ENCODE results near the gene PEA15. TPM values are rescaled to one million over a fixed set of nuclear protein-coding genes. Genes with fewer than 3 reads are reported as not detected.
A peak's percentile ranks its signal among the peaks of the same experiment; 100 is the strongest.

The PEA15 gene
- total RNA-seq, 1 donor from 2014 or later = 39.1 TPM

DNA sequence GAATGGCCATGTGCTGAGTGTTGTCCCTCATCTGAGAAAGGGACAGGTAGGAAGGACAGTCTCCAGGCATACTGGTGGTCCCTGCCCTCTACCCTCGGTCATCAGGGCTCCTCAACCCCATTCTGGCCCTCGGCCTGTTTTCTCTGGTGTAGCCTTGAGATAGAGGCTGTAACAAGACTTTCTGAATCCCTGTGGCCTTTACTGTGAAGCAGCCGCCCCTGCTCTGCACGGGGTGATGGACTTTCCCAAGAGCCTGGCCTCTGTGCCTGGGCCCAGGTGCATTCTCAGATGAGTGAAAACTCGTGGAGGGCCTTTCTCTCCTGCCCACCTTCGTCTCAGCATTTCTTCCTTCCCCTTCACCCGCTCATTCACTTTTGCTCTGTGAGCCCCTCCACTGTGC, 17.8 kb upstream of the PEA15 start:
- no peaks in the 10 kb centered on the region for H4K20me1 ChIP-seq (ENCODE audit: low read depth)
- H3K4me3 ChIP-seq = no peak overlapping the region
- Mint-ChIP-seq H3K27ac (no peak overlapping the region), H3K27me3 (ENCODE audit: insufficient read depth, low read depth) (peaks cover 14% of the 10 kb centered on the region), H3K36me3 (peaks cover 4% of the 10 kb centered on the region), H3K4me3 (no peak overlapping the region), H3K9me3 (no peaks in the 10 kb centered on the region), H3K4me1 (peaks cover 32% of the 10 kb centered on the region)
- no peak overlapping the region for H3K9ac ChIP-seq
- DNase-seq (ENCODE audit: low spot score) = no peak
- no peak for TF ChIP-seq EZH2phosphoT487 (IDR thresholded peaks at IDR 0.05)
- TF ChIP-seq, protein P1, sequence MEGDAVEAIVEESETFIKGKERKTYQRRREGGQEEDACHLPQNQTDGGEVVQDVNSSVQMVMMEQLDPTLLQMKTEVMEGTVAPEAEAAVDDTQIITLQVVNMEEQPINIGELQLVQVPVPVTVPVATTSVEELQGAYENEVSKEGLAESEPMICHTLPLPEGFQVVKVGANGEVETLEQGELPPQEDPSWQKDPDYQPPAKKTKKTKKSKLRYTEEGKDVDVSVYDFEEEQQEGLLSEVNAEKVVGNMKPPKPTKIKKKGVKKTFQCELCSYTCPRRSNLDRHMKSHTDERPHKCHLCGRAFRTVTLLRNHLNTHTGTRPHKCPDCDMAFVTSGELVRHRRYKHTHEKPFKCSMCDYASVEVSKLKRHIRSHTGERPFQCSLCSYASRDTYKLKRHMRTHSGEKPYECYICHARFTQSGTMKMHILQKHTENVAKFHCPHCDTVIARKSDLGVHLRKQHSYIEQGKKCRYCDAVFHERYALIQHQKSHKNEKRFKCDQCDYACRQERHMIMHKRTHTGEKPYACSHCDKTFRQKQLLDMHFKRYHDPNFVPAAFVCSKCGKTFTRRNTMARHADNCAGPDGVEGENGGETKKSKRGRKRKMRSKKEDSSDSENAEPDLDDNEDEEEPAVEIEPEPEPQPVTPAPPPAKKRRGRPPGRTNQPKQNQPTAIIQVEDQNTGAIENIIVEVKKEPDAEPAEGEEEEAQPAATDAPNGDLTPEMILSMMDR (IDR thresholded peaks at IDR 0.05) = no peak
- no peak for TF ChIP-seq EZH2 (IDR thresholded peaks at IDR 0.05)
- H3K4me2 ChIP-seq = no peak overlapping the region
- no peaks in the 10 kb centered on the region for H3K9me3 ChIP-seq (ENCODE audit: low read depth)
- H3K27ac ChIP-seq = no peak overlapping the region
- H2AFZ ChIP-seq (replicated peaks) = no peak overlapping the region
- H3F3A ChIP-seq (ENCODE audit: low read depth) = no peaks in the 10 kb centered on the region
- no peaks in the 10 kb centered on the region for H3K27me3 ChIP-seq
- H3K36me3 ChIP-seq = no peaks in the 10 kb centered on the region
- peaks cover 12% of the 10 kb centered on the region for H3K4me1 ChIP-seq
- no peaks in the 10 kb centered on the region for H3K79me2 ChIP-seq (ENCODE audit: low read depth)

DNA sequence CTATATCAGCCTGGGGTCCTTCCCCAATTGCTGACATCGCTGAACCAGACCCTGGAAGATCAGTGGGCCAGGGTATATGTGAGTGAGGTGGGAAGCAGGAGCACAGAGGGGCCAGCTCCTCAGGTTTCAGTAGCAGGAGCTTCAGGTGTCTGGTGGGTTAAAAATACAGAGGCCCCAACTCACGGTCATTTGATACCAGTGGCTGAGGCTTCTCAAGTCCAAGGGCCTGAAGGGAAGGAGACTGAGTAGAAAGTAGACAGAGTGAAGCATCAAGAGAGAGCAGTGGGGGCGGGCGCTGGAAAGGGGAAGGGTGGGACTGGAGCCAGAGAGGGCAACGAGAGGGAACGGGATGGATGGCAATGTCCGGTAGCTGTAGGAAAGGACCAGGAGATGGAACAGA, 16.8 kb upstream of the PEA15 start:
- H3K9ac ChIP-seq = no peak overlapping the region
- Mint-ChIP-seq H3K9me3 (no peaks in the 10 kb centered on the region), H3K27ac (peak overlapping the region; percentile 53), H3K27me3 (ENCODE audit: insufficient read depth, low read depth) (peaks cover 14% of the 10 kb centered on the region), H3K4me3 (no peak overlapping the region), H3K36me3 (peaks cover 4% of the 10 kb centered on the region), H3K4me1 (peaks cover 32% of the 10 kb centered on the region)
- H3K27me3 ChIP-seq = no peaks in the 10 kb centered on the region
- no peak overlapping the region for H2AFZ ChIP-seq (replicated peaks)
- no peaks in the 10 kb centered on the region for H3K9me3 ChIP-seq (ENCODE audit: low read depth)
- H3K36me3 ChIP-seq = no peaks in the 10 kb centered on the region
- no peak for TF ChIP-seq EZH2phosphoT487 (IDR thresholded peaks at IDR 0.05)
- H3F3A ChIP-seq (ENCODE audit: low read depth) = no peaks in the 10 kb centered on the region
- no peak overlapping the region for H3K27ac ChIP-seq
- no peaks in the 10 kb centered on the region for H3K79me2 ChIP-seq (ENCODE audit: low read depth)
- H4K20me1 ChIP-seq (ENCODE audit: low read depth) = no peaks in the 10 kb centered on the region
- no peak overlapping the region for H3K4me3 ChIP-seq
- peaks cover 14% of the 10 kb centered on the region for H3K4me1 ChIP-seq
- no peak overlapping the region for H3K4me2 ChIP-seq
- DNase-seq (ENCODE audit: low spot score) = no peak

DNA sequence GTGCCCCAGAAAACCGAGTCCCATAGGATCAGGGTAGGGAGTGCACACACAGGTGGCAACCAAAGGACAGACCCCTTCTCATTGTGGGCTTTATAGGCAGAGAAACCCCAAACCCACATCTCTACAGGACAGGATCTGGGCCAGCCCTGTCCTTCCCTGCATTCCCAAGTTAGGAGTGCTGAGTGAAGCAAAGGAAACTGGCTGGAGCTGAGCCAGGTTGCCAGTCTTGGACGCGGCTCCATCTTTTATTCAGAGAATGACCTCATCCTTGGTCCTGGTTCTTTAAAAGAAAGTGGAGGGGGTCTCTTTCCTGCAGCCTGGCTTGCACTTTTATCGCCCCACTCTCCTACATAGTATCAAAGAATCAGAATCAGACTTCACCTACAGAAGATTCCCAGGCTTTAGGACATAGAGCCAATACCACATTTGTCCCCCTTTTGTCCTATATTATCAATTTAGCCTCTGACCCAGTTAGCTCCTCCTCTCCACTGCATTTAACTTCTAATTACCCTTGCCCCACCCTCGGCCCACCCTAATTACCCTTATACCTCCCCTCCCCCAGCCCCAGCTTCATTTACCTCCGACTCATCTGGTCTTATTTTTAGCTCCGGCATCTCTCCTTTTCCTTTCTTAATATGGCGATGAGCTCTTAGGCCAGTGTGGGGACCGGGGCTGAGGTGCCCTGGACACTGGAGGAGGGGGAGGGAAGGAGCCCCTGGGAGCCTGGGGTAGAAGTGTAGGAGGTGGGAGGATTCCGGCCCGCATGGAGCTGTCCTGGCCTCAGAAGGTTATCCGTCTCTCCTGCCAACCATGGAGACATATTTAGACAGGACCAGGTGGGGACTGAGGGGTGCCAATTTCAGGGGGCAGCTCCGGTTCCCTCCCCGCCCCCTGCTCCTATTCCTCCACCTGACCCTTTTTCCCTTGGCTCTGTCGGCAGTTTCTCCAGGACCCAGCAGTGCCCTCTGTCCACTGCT, 15.2 kb upstream of the PEA15 start, which contains the start of gene CASQ1:
CASQ1 (plus strand) TSS at position 927 of the 977 bp plus-strand sequence. CDS start 177 bp downstream, outside the sequence.
- H3K27ac ChIP-seq = no peak within 1 kb of the TSS
- H3K36me3 Mint-ChIP-seq = peaks cover 4% of the 10 kb centered on the region
- no peaks in the 10 kb centered on the region for H3F3A ChIP-seq (ENCODE audit: low read depth)
- no peaks in the 10 kb centered on the region for H4K20me1 ChIP-seq (ENCODE audit: low read depth)
- peaks cover 32% of the 10 kb centered on the region for H3K4me1 Mint-ChIP-seq
- H3K4me2 ChIP-seq = no peak within 1 kb of the TSS
- no peak within 1 kb of the TSS for H3K9ac ChIP-seq
- H3K4me1 ChIP-seq = peaks cover 16% of the 10 kb centered on the region
- no peaks in the 10 kb centered on the region for H3K9me3 Mint-ChIP-seq
- H3K27ac Mint-ChIP-seq = peak within 1 kb of the TSS; percentile 79
- H3K36me3 ChIP-seq = no peaks in the 10 kb centered on the region
- no peaks in the 10 kb centered on the region for H3K9me3 ChIP-seq (ENCODE audit: low read depth)
- H3K79me2 ChIP-seq (ENCODE audit: low read depth) = no peaks in the 10 kb centered on the region
- H3K27me3 ChIP-seq = no peaks in the 10 kb centered on the region
- DNase-seq (ENCODE audit: low spot score) = no peak
- H3K4me3 ChIP-seq = no peak within 1 kb of the TSS
- H2AFZ ChIP-seq (replicated peaks) = peak within 1 kb of the TSS; percentile 20
- H3K4me3 Mint-ChIP-seq = peak within 1 kb of the TSS; percentile 15
- TF ChIP-seq EZH2 (IDR thresholded peaks at IDR 0.05) (no peak), EZH2phosphoT487 (IDR thresholded peaks at IDR 0.05) (no peak)
- TF ChIP-seq, protein P1 (IDR thresholded peaks at IDR 0.05) = no peak
- peaks cover 11% of the 10 kb centered on the region for H3K27me3 Mint-ChIP-seq (ENCODE audit: insufficient read depth, low read depth)

DNA sequence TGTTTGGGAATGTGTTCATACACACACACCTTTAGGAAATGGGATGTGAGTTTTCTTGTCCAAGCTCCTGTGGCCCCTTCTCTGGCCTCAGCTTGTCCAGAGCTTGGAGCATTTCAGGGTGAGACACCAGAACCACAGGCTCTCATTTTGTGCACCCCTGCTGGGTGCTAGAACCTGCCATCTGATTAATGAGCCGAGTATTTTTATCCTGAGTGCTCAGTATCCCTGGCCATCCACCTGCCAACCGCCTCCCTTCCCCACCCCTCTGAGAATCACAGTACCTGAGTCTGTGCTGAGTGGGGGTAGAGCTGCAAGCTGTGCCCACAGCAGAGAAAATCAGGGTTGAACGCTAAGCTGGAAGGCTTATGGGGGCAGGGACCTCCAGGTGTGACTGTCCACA, 13.4 kb upstream of the PEA15 start:
- Histone ChIP-seq H3K79me2 (ENCODE audit: low read depth) (no peaks in the 10 kb centered on the region), H3K4me3 (no peak overlapping the region), H3K27ac (no peak overlapping the region), H3K4me2 (no peak overlapping the region), H3K9me3 (ENCODE audit: low read depth) (no peaks in the 10 kb centered on the region), H4K20me1 (ENCODE audit: low read depth) (no peaks in the 10 kb centered on the region), H3F3A (ENCODE audit: low read depth) (no peaks in the 10 kb centered on the region), H3K9ac (no peak overlapping the region), H3K36me3 (no peaks in the 10 kb centered on the region), H3K4me1 (peaks cover 16% of the 10 kb centered on the region), H3K27me3 (no peaks in the 10 kb centered on the region), H2AFZ (replicated peaks) (no peak overlapping the region)
- Mint-ChIP-seq H3K4me1 (peaks cover 26% of the 10 kb centered on the region), H3K27me3 (ENCODE audit: insufficient read depth, low read depth) (peaks cover 9% of the 10 kb centered on the region), H3K27ac (no peak overlapping the region), H3K4me3 (no peak overlapping the region), H3K36me3 (peaks cover 4% of the 10 kb centered on the region), H3K9me3 (no peaks in the 10 kb centered on the region)
- TF ChIP-seq EZH2phosphoT487 (IDR thresholded peaks at IDR 0.05) = no peak
- TF ChIP-seq, protein P1 (IDR thresholded peaks at IDR 0.05) = no peak
- no peak for TF ChIP-seq EZH2 (IDR thresholded peaks at IDR 0.05)
- no peak for DNase-seq (ENCODE audit: low spot score)
